Measurements from ENCODE around the gene OSBPL9. TPM values are rescaled to one million over a fixed set of nuclear protein-coding genes. Genes with fewer than 3 reads are reported as not detected.

OSBPL9 gene
- total RNA-seq = 60.0 and 92.0 TPM in 2 replicates

GRCh38 chr1:51616903-51617708 lies at the start of gene OSBPL9:
Gene OSBPL9 (plus strand): TSS chr1:51617092. CDS start chr1:51617111, 19 bp downstream.

Other genes starting within 250 kb of the OSBPL9 start
- gene EPS15, start 97.8 kb upstream of the OSBPL9 start, total RNA-seq = 36.2 and 57.9 TPM in 2 replicates